ENCODE data around the gene CFAP46.

DNA sequence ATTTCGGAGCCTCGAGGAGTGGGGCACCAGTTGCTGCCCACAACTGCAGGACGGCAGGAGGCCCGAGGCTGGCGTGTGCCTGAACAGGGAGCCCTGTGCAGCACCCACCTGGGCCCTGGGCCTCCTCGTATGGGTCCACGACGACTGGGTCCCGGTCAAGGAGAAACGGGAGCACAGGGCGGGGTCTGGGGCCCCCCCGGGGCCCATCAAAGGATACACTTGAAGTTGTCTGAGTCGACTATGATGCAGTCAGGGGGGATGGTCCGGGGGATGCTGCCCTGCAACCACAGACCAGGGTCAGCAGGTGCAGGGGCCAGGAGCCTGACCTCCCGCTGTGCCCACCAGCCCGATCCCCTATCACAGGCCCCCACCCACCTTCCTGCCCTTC, 127.9 kb downstream of the CFAP46 start:
- TF ChIP-seq TARDBP (IDR thresholded peaks at IDR 0.05) (no peak), FOXA1 (IDR thresholded peaks at IDR 0.05) (no peak), BHLHE40 (IDR thresholded peaks at IDR 0.05; ENCODE audit: borderline replicate concordance) (no peak), ZNF384 (IDR thresholded peaks at IDR 0.05) (no peak), ELF4 (IDR thresholded peaks at IDR 0.05) (no peak), ARNT (IDR thresholded peaks at IDR 0.05) (no peak), FOXM1 (IDR thresholded peaks at IDR 0.05; ENCODE audit: borderline replicate concordance) (no peak), FOXK2 (IDR thresholded peaks at IDR 0.05) (no peak), SUZ12 (IDR thresholded peaks at IDR 0.05) (no peak), LEF1 (IDR thresholded peaks at IDR 0.05; ENCODE audit: borderline replicate concordance) (no peak)
